GM12878 (cell line): ENCODE results near the gene GTF2IRD1. TPM values are rescaled to one million over a fixed set of nuclear protein-coding genes. Genes with fewer than 3 reads are reported as not detected.

Experiments
- ATAC-seq: fragments of 200-7000 bp; cut with Tn5 transposase; 3 replicates; pipeline ENCODE4 v1.9.1; 2020; ENCODE audit warnings: mild to moderate bottlenecking, moderate library complexity
- BruUV-seq: library from RNA; stranded (reverse); fragments of 400-500 nt; replicated peaks from 2 replicates; lab custom pipeline; 2021; lab: Mats Ljungman, UMichigan
- CTCF ChIA-PET: fragments of 300-600 bp; sonication (Branson Sonifier 250); formaldehyde crosslinking; extraction: SDS; loops from one replicate; lab custom pipeline; 2021; ENCODE audit warnings: inconsistent platforms; lab: Yijun Ruan, JAX
- POLR2A ChIA-PET: fragments of 350-600 bp; formaldehyde crosslinking; extraction: SDS; loops from one replicate; lab custom pipeline; 2021; ENCODE audit warnings: inconsistent platforms; lab: Charles Lee
- RAD21 ChIA-PET: fragments of 300-600 bp; sonication (Branson Sonifier 250); formaldehyde crosslinking; loops from one replicate; lab custom pipeline; 2023; ENCODE audit warnings: antibody characterized with exemption; ENCODE audit not compliant: unreplicated experiment; lab: Charles Lee
- SMC1A ChIA-PET: fragments of 300-600 bp; sonication (Branson Sonifier 250); formaldehyde crosslinking; loops from one replicate; lab custom pipeline; 2023; ENCODE audit not compliant: unreplicated experiment, uncharacterized antibody; lab: Charles Lee
- DNase-seq: peaks from one replicate; pipeline ENCODE4 v3.0.0-alpha.2; 2011; ENCODE audit warnings: low read depth, low spot score
- FAIRE-seq: peaks from 3 replicates; lab custom pipeline; 2011; peaks lifted over from hg19 to GRCh38; lab: Jason Lieb, UNC
- H2AFZ ChIP-seq: 2 replicates; pipeline ENCODE4 v1.6.0; 2011; ENCODE audit warnings: low read depth, low read length, control low read depth; ENCODE audit not compliant: control insufficient read depth
- H3K27ac ChIP-seq: 2 replicates; pipeline ENCODE4 v1.5.1; 2011; ENCODE audit warnings: control low read depth; ENCODE audit not compliant: control insufficient read depth, insufficient read depth
- H3K27me3 ChIP-seq, 2 experiments: replicated peaks in 1 of 2; 2 replicates each; pipeline versions ENCODE4 v1.6.0 to v1.6.1; 2011; ENCODE audit warnings: low read length in 1 of 2; ENCODE audit not compliant: control insufficient read depth in 2 of 2, insufficient read depth in 2 of 2
- H3K36me3 ChIP-seq, 2 experiments: 2 replicates each; pipeline ENCODE4 v1.5.1; 2011; ENCODE audit warnings: low read length in 1 of 2; ENCODE audit not compliant: control insufficient read depth in 2 of 2, insufficient read depth in 2 of 2
- H3K4me1 ChIP-seq: 2 replicates; pipeline ENCODE4 v1.6.1; 2011; ENCODE audit warnings: mild to moderate bottlenecking, low read length, moderate library complexity, mixed read lengths; ENCODE audit not compliant: control insufficient read depth, insufficient read depth
- H3K4me2 ChIP-seq: 2 replicates; pipeline ENCODE4 v1.6.0; 2011; ENCODE audit warnings: control low read depth; ENCODE audit not compliant: control insufficient read depth, insufficient read depth
- H3K4me3 ChIP-seq: fragments of 200-600 bp; sonication (generic); 2 replicates; pipeline ENCODE4 v1.5.1; 2016
- H3K79me2 ChIP-seq: 2 replicates; pipeline ENCODE4 v1.6.0; 2011; ENCODE audit warnings: low read length; ENCODE audit not compliant: control insufficient read depth, insufficient read depth
- H3K9ac ChIP-seq: 2 replicates; pipeline ENCODE4 v1.8.0; 2011; ENCODE audit warnings: low read length, control low read depth, mixed read lengths; ENCODE audit not compliant: control insufficient read depth, insufficient read depth
- H3K9me3 ChIP-seq: replicated peaks from 3 replicates; pipeline ENCODE4 v1.5.1; 2011; ENCODE audit warnings: mild to moderate bottlenecking, low read length; ENCODE audit not compliant: control insufficient read depth, insufficient read depth
- H4K20me1 ChIP-seq: 2 replicates; pipeline ENCODE4 v1.6.0; 2011; ENCODE audit not compliant: control insufficient read depth, insufficient read depth
- HDAC6 ChIP-seq: fragments of 200-600 bp; sonication (generic); IDR thresholded peaks from one replicate; pipeline ENCODE4 v1.8.0; 2017; ENCODE audit warnings: antibody characterized with exemption; ENCODE audit not compliant: unreplicated experiment
- HDGF ChIP-seq: fragments of 450-650 bp; IDR thresholded peaks from 2 replicates; pipeline ENCODE4 v1.6.1; 2016; ENCODE audit warnings: antibody characterized with exemption
- JUNB ChIP-seq: IDR thresholded peaks from 2 replicates; pipeline ENCODE4 v1.6.1; 2016; ENCODE audit warnings: antibody characterized with exemption, mild to moderate bottlenecking
- MYC ChIP-seq: IDR thresholded peaks from 2 replicates; pipeline ENCODE4 v1.6.1; 2011; ENCODE audit warnings: mild to moderate bottlenecking, low read length, moderate library complexity, inconsistent platforms; ENCODE audit not compliant: insufficient read depth, insufficient replicate concordance, insufficient read length, severe bottlenecking
- NR2C1 ChIP-seq: fragments of 450-650 bp; IDR thresholded peaks from 2 replicates; pipeline ENCODE4 v1.6.1; 2017; ENCODE audit warnings: antibody characterized with exemption, mild to moderate bottlenecking, moderate library complexity
- POLR2AphosphoS5 ChIP-seq: IDR thresholded peaks from 2 replicates; pipeline ENCODE4 v1.6.1; 2011; ENCODE audit warnings: mild to moderate bottlenecking, low read length, inconsistent platforms
- SPI1 ChIP-seq: IDR thresholded peaks from 2 replicates; pipeline ENCODE4 v1.6.1; 2011; ENCODE audit warnings: low read depth, mild to moderate bottlenecking, low read length, moderate library complexity, borderline replicate concordance; ENCODE audit not compliant: insufficient read depth
- STAT3 ChIP-seq: IDR thresholded peaks from 2 replicates; pipeline ENCODE4 v1.6.1; 2011; ENCODE audit warnings: low read depth, low read length, improper control_type of control experiment
- TCF12 ChIP-seq: IDR thresholded peaks from 2 replicates; pipeline ENCODE4 v1.6.1; 2011; ENCODE audit warnings: low read depth, mild to moderate bottlenecking, low read length
- TCF3 ChIP-seq: IDR thresholded peaks from 2 replicates; pipeline ENCODE4 v1.6.1; 2012; ENCODE audit warnings: low read depth, mild to moderate bottlenecking, low read length, borderline replicate concordance; ENCODE audit not compliant: insufficient read depth
- TCF7 ChIP-seq: IDR thresholded peaks from 2 replicates; pipeline ENCODE4 v1.6.1; 2014; ENCODE audit warnings: antibody characterized with exemption, borderline replicate concordance
- ZNF207 ChIP-seq: fragments of 450-650 bp; IDR thresholded peaks from 2 replicates; pipeline ENCODE4 v1.6.1; 2014; ENCODE audit warnings: antibody characterized with exemption, mild to moderate bottlenecking, borderline replicate concordance
- WGBS: methylation state at CpG from one replicate; pipeline ENCODE4 v1.1.6; 2016; ENCODE audit warnings: low lambda C conversion rate; ENCODE audit not compliant: insufficient replicate concordance, insufficient coverage; ENCODE audit errors: missing lambda C conversion rate; 5-methylcytosine and 5-hydroxymethylcytosine counted together
- in situ Hi-C: fragments of 300-500 bp; cut with MboI; formaldehyde crosslinking; loops from 9 replicates; pipeline ENCODE4 v1.14.3; 2018; ENCODE audit warnings: mixed read lengths
- intact Hi-C: fragments of 100-400 bp; cut with micrococcal nuclease; formaldehyde crosslinking; loops from one replicate; pipeline ENCODE4 v1.14.2; 2022; ENCODE audit not compliant: unreplicated experiment
- polyA plus RNA-seq, 11 experiments: library from polyadenylated mRNA; depleted of rRNA in 4 of 11; unstranded in 6 of 11; stranded (reverse) in 5 of 11; fragments of >200 nt; fragmentation: Nextera tagmentation in 4 of 11; fragmentation: Illumina TruSeq in 1 of 11; extraction: Ambion mirVana in 4 of 11; extraction: Trizol in 1 of 11; gene quantifications; 1 replicate in 1 of 11; 2 replicates in 10 of 11; pipeline versions ENCODE4 v1.2.1 to v1.2.3, GENCODE V29; 2011 to 2016; ENCODE audit warnings: inconsistent platforms in 2 of 11, missing spikeins in 2 of 11, low read depth in 1 of 11
- total RNA-seq, 4 experiments: library from RNA; depleted of rRNA in 3 of 4; stranded (reverse); fragments of >200 nt in 3 of 4; fragmentation: Illumina TruSeq in 1 of 4; extraction: Trizol in 1 of 4; gene quantifications; 2 replicates each; pipeline versions ENCODE4 v1.2.1 to v1.2.3, GENCODE V29; 2013 to 2021
- TF ChIP-seq, protein P1 (sequence below): fragments of 450-650 bp; IDR thresholded peaks from 2 replicates; pipeline ENCODE4 v1.6.1; 2017; ENCODE audit warnings: borderline replicate concordance
- TF ChIP-seq, protein P2 (sequence below): fragments of 450-650 bp; formaldehyde crosslinking; IDR thresholded peaks from 2 replicates; pipeline ENCODE4 v1.5.0; 2022; ENCODE audit warnings: mild to moderate bottlenecking, missing genetic modification characterization
- TF ChIP-seq, protein P3 (sequence below): fragments of 450-650 bp; IDR thresholded peaks from 2 replicates; pipeline ENCODE4 v1.6.1; 2018; ENCODE audit warnings: borderline replicate concordance, mild to moderate bottlenecking; ENCODE audit not compliant: partially characterized antibody

GTF2IRD1 gene
- total and polyA plus RNA-seq, 10 of the 15 experiments (the other 5 are each of a cell fraction or from before 2014, with no cell fraction given) = 0.48 to 3.0 (median 1.3) TPM

DNA sequence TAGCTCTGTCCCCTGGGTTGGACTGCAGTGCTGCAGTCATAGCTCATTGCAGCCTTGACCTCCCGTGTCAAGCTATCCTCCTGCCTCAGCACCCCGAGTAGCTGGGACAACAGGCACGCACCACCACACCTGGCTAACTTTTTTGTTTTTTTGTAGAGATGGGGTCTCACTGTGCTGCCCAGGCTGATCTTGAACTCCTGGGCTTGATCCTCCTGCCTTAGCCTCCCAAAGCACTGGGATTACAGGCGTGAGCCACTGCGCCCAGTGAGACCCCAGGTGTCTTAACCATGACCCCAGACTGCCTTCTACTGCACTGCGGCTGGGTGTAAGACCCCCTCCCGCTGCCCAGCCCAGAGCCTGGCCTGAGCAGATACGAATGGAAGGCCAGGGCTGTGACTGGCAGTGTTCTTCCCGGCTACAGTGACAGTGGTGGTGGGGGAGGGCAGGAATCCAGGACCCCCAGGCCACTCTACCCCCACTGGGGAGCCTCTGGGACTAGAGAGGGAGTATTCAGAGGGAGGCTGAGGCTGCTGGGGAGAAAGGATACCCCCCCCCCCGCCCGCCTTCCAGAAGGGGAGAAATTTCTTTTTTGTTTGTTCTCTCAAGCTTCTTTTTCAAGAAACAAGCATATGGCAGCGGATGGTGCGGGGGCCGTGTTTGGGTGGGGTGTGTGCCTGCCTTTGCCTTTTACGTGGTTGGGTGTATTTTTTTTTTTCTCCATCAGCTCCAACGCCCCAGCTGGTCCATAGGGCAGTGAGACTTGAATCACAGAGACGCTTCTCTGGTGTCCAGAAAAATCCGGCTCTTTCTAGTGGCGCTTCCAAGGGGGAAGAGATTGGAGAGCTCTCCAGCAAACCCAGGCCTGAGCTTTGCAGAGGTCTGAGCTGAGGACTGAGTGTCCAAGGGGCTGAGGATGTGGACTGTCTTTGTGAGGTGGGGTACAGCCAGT, 36.6 kb downstream of the GTF2IRD1 start:
- intact Hi-C loops = no loop called here
- ATAC-seq (no peak), FAIRE-seq (no peak), DNase-seq (no peak)
- Histone ChIP-seq H4K20me1 (no peaks in the 10 kb centered on the region), H3K9me3 (no peaks in the 10 kb centered on the region), H3K36me3 (no peaks in the 10 kb centered on the region), H3K79me2 (no peaks in the 10 kb centered on the region), H3K27ac (no peak overlapping the region), H3K9ac (no peak overlapping the region), H3K4me2 (no peak overlapping the region), H3K4me3 (no peak overlapping the region), H3K27me3 (no peaks in the 10 kb centered on the region), H3K4me1 (no peaks in the 10 kb centered on the region), H2AFZ (no peak overlapping the region)
- TF ChIP-seq MYC (no peak), POLR2AphosphoS5 (no peak), NR2C1 (no peak), TCF3 (no peak), HDGF (no peak), HDAC6 (no peak), TCF12 (no peak), ZNF207 (no peak), STAT3 (no peak), JUNB (no peak), SPI1 (no peak), TCF7 (no peak)
- TF ChIP-seq, protein P1, sequence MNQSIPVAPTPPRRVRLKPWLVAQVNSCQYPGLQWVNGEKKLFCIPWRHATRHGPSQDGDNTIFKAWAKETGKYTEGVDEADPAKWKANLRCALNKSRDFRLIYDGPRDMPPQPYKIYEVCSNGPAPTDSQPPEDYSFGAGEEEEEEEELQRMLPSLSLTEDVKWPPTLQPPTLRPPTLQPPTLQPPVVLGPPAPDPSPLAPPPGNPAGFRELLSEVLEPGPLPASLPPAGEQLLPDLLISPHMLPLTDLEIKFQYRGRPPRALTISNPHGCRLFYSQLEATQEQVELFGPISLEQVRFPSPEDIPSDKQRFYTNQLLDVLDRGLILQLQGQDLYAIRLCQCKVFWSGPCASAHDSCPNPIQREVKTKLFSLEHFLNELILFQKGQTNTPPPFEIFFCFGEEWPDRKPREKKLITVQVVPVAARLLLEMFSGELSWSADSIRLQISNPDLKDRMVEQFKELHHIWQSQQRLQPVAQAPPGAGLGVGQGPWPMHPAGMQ = no peak
- TF ChIP-seq, protein P2, sequence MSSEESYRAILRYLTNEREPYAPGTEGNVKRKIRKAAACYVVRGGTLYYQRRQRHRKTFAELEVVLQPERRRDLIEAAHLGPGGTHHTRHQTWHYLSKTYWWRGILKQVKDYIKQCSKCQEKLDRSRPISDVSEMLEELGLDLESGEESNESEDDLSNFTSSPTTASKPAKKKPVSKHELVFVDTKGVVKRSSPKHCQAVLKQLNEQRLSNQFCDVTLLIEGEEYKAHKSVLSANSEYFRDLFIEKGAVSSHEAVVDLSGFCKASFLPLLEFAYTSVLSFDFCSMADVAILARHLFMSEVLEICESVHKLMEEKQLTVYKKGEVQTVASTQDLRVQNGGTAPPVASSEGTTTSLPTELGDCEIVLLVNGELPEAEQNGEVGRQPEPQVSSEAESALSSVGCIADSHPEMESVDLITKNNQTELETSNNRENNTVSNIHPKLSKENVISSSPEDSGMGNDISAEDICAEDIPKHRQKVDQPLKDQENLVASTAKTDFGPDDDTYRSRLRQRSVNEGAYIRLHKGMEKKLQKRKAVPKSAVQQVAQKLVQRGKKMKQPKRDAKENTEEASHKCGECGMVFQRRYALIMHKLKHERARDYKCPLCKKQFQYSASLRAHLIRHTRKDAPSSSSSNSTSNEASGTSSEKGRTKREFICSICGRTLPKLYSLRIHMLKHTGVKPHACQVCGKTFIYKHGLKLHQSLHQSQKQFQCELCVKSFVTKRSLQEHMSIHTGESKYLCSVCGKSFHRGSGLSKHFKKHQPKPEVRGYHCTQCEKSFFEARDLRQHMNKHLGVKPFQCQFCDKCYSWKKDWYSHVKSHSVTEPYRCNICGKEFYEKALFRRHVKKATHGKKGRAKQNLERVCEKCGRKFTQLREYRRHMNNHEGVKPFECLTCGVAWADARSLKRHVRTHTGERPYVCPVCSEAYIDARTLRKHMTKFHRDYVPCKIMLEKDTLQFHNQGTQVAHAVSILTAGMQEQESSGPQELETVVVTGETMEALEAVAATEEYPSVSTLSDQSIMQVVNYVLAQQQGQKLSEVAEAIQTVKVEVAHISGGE = no peak
- TF ChIP-seq, protein P3, sequence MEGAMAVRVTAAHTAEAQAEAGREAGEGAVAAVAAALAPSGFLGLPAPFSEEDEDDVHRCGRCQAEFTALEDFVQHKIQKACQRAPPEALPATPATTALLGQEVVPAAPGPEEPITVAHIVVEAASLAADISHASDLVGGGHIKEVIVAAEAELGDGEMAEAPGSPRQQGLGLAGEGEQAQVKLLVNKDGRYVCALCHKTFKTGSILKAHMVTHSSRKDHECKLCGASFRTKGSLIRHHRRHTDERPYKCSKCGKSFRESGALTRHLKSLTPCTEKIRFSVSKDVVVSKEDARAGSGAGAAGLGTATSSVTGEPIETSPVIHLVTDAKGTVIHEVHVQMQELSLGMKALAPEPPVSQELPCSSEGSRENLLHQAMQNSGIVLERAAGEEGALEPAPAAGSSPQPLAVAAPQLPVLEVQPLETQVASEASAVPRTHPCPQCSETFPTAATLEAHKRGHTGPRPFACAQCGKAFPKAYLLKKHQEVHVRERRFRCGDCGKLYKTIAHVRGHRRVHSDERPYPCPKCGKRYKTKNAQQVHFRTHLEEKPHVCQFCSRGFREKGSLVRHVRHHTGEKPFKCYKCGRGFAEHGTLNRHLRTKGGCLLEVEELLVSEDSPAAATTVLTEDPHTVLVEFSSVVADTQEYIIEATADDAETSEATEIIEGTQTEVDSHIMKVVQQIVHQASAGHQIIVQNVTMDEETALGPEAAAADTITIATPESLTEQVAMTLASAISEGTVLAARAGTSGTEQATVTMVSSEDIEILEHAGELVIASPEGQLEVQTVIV = no peak
- in situ Hi-C loops = no loop called here
- BruUV-seq = no TSS peak
- ChIA-PET POLR2A (interaction anchor here (0.6 kb wide), 1 partner anchor 1080 kb away, joined by 3 read pairs; no protein-coding TSS in a partner anchor), SMC1A (interaction anchor here (1.3 kb wide), 1 partner anchor 12 kb away, joined by 3 read pairs; no protein-coding TSS in a partner anchor), CTCF (no interaction called here), RAD21 (no interaction called here)
- 41% methylated on average over 19 of the region's 19 CpGs for WGBS
